Activated naive CD4-positive, alpha-beta T cell treated with anti-CD3 and anti-CD28 coated beads, Interleukin-2, amount 50 U/mL, for 72 hours (primary cell): Measurements from ENCODE around the gene FRMD5. TPM values are rescaled to one million over a fixed set of nuclear protein-coding genes. Genes with fewer than 3 reads are reported as not detected.
"Not testable (repeated sequence)": the region's sequence is repeated elsewhere in the genome, so short reads cannot be mapped to it uniquely, and the experiment has no call there.

Source experiments
- ATAC-seq, 2 donors: fragments of 150-1000 bp; cut with Tn5 transposase; 2 replicates each; pipeline ENCODE4 v1.10.0; 2021; ENCODE audit warnings: mild to moderate bottlenecking in 2 of 2, moderate library complexity in 2 of 2
- DNase-seq, 2 donors: peaks; one replicate each; pipeline ENCODE4 v3.0.0; 2021 to 2022; ENCODE audit warnings: low spot score in 2 of 2
- H3K27ac Mint-ChIP-seq, 2 donors: one replicate each; pipeline ENCODE4 v1.8.0; 2022; ENCODE audit warnings: mild to moderate bottlenecking in 2 of 2, mixed read lengths in 2 of 2
- H3K36me3 Mint-ChIP-seq, 2 donors: one replicate each; pipeline ENCODE4 v1.8.0; 2022; ENCODE audit warnings: mixed read lengths in 2 of 2
- H3K9me3 Mint-ChIP-seq, 2 donors: one replicate each; pipeline ENCODE4 v1.8.0; 2022; ENCODE audit warnings: mixed read lengths in 2 of 2
- total RNA-seq, 2 donors: library from RNA; stranded (reverse); gene quantifications; one replicate each; pipeline ENCODE4 v1.2.3, GENCODE V29; 2022

Gene FRMD5
- total RNA-seq = 1 to 10 TPM in 1 of 2 donors, under 1 TPM in 1; 0.93 to 2.8 TPM

DNA sequence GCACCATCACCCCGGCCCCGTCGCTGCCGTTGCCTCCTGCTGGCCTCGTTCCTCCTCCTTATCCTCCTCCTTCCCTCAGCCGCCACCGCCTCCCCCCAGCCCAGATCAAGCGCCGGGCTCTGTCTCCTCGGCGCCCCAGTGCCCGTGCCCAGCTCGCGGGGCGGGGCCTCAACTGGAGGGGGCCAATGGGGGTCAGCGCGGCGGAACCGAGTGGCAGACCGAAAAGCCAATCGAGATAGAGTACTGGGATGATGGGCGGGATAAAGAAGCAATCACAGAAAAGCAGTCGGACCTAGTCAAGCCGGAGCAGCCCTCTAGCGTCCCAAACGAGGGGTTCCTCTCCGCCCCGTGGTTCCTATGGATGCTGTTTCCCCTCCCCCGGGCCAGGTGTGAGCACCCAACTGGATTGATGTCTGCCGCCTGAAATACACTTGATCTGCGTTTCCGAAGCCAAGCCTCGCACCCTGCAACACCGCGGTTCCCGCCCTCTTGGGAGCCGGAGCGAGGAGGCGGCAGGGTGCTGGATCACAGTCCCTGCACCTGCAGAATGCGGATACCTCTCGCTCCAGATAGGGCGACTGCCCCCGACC is at the start of gene FRMD5:
TSS of gene FRMD5 (minus strand) at position 121 of the 590 bp plus-strand sequence.
- Mint-ChIP-seq H3K36me3 (no peaks in the 10 kb centered on the region), H3K27ac (no peak within 1 kb of the TSS), H3K9me3 (no peaks in the 10 kb centered on the region)
- ATAC-seq (peak; percentile 95), DNase-seq (peak; percentile 92 to 94)

DNA sequence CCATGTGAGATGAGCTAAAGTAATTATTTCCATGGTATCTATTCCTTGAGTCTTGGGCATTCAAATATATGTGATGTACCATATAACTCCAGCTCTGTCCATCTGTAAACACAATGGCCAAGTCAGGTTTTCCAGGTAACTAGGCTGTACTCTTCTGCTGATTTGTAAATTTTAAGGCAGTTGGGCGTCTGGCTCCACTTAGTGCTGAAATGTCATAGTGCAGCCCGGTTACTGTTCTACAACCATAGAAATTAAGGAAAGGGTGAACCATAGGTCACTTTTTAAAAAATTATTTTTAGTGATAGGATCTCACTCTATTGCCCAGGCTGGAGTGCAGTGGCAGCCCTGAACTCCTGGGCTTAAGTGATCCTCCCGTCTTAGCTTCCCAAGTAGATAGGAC is 48.8 kb upstream of the FRMD5 start:
- Mint-ChIP-seq H3K9me3 (no peaks in the 10 kb centered on the region), H3K27ac (no peak overlapping the region), H3K36me3 (no peaks in the 10 kb centered on the region)
- ATAC-seq (no peak), DNase-seq (no peak)

DNA sequence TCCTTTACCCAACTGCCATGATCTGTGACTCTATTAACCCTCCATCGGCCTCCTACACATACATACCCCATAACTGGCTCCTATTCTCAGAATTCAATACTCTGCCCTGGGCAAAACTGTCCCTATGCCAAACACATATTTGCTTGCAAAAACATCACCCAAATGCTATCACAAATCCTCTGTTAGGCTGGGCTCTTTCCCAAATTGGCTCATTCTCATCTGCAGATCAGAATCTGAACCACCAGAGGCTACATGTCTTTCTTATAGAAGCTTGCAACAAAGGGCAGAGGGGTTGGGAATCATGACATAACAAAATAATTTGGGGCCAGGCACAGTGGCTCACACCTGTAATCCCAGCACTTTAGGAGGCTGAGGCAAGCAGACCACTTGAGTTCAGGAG is 48.1 kb upstream of the FRMD5 start:
- DNase-seq (no peak), ATAC-seq (no peak)
- Mint-ChIP-seq H3K9me3 (no peaks in the 10 kb centered on the region), H3K27ac (no peak overlapping the region), H3K36me3 (no peaks in the 10 kb centered on the region)

DNA sequence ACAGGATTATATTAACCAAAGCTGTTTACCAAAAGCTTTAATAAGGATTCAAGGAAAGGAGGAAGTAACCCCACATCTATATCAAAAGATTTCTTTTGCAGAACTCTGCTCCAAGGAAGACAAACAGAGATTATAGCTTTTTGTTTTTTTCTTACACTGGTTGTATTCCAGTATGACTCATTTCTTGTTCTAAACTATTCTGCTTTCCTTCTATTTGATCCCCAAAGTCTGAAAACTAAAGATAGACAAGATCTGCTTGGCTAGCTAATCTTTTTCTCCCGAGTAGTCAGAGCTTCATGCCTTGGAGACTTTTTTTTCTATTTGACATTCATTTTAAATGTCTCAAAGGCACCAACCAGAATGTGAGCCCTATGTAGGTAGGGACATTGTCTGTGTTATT is 36.8 kb upstream of the FRMD5 start:
- H3K27ac Mint-ChIP-seq = no peak overlapping the region
- no peaks in the 10 kb centered on the region for H3K9me3 Mint-ChIP-seq
- DNase-seq (no peak), ATAC-seq (no peak)
- H3K36me3 Mint-ChIP-seq = no peaks in the 10 kb centered on the region

DNA sequence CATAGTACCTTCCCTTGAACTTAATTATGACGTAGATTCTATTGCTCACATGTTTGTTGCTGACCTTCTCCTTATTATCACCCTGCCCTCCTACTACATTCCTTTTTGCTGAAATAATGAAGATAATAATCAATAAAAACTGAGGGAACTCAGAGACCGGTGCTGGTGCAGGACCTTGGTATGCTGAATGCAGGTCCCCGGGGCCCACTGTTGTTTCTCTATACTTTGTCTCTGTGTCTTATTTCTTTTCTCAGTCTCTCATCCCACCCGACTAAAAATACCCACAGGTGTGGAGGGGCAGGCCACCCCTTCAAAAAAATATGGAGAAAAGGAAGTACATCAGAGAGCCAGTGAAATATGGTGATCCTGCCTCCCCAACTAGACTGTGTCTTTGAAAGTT is 34.2 kb upstream of the FRMD5 start:
- not testable (repeated sequence) for ATAC-seq, H3K27ac Mint-ChIP-seq, H3K36me3 Mint-ChIP-seq, DNase-seq, H3K9me3 Mint-ChIP-seq

DNA sequence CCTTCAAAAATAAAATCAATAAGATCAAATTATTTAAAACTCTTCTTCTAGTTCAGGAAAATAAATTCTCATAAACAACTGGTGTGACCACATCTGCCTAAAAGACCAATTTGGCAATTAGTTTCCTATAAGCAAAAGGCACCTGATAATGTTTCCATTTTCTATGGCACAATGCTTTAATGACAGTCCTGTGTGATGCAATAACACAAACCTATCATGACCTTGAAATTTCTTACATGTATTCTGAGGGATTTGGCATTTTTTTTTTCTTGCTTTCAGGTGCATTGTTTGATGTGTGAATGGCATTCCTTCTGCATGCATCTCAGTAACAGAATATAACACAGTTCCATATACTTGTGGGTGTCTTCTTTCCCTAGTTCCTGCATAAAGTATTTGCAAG is 32.5 kb upstream of the FRMD5 start:
- Mint-ChIP-seq H3K27ac (no peak overlapping the region), H3K9me3 (no peaks in the 10 kb centered on the region), H3K36me3 (no peaks in the 10 kb centered on the region)
- no peak for DNase-seq
- no peak for ATAC-seq

DNA sequence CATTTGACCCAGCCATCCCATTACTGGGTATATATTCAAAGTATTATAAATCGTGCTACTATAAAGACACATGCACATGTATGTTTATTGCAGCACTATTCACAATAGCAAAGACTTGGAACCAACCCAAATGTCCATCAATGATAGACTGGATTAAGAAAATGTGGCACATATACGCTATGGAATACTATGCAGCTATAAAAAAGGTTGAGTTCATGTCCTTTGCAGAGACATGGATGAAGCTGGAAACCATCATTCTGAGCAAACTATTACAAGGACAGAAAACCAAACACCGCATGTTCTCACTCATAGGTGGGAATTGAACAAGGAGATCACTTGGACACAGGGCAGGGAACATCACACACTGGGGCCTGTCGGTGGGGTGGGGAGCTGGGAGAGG is 31.9 kb upstream of the FRMD5 start:
- DNase-seq, H3K27ac Mint-ChIP-seq, H3K9me3 Mint-ChIP-seq, ATAC-seq, H3K36me3 Mint-ChIP-seq: not testable (repeated sequence)

DNA sequence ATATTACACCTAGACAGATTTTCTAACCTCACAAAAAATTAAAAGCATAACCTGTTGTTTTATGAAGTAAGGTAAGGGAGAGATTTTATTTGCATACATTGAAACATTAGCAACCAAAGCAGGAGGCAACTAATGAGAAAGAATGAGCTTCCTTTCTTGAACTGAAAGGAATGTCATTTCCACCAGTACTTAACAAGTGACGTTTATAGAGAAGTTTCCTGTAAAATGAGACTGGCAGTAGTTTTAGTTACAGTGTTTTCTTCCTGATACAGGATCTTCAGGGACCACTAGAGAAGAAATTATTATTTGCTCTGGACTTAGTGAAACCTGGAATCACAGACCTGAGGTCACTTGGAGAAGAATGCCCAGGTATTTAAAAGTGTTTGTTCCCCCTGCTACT is 27.4 kb upstream of the FRMD5 start:
- no peak for DNase-seq
- no peaks in the 10 kb centered on the region for H3K36me3 Mint-ChIP-seq
- no peak overlapping the region for H3K27ac Mint-ChIP-seq
- no peak for ATAC-seq
- H3K9me3 Mint-ChIP-seq = no peaks in the 10 kb centered on the region

DNA sequence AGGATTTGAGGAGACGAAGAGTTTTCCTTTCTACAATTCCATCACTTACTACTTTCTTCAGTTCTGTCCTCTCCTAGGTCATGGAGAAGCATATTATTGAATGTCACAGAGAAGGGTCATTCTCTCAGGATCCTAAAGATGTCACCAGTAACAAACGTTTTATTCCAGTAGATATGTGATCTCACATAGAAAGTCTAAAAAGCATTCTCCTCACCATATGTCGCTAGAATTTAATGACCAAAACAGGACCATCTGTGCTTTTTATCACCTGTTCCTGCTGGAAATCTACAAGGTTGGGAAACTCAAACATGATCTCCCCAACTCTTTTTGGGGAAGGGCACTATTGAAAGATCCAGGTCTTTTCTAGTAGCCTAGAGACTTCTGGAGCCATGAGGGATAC is 24.0 kb upstream of the FRMD5 start:
- no peaks in the 10 kb centered on the region for H3K36me3 Mint-ChIP-seq

DNA sequence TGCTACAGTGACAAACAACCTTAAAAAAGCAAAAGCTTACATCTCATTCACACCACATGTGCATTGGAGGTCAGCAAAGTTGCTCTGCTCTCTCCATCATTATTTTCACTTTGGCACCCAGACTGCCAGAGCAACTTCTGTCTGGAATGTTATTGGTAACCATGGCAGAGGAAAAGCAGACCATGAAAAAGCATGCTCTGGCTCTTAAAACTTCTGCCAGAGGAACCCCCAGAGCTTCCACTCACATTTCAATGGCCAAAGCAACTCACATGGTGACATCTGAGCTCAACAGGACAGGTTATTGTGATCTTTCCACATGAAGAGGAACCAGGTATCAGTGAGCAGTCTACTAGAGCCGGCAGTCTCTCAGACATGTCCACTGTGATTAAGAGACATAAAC is 21.9 kb upstream of the FRMD5 start:
- DNase-seq (no peak), ATAC-seq (no peak)
- Mint-ChIP-seq H3K36me3 (no peaks in the 10 kb centered on the region), H3K27ac (no peak overlapping the region), H3K9me3 (no peaks in the 10 kb centered on the region)

More for the DNA sequence above, 24.0 kb upstream of the FRMD5 start:
- DNase-seq (no peak), ATAC-seq (peak in 1 of 2 donors; percentile 13)
- Mint-ChIP-seq H3K27ac (no peak overlapping the region), H3K9me3 (no peaks in the 10 kb centered on the region)

DNA sequence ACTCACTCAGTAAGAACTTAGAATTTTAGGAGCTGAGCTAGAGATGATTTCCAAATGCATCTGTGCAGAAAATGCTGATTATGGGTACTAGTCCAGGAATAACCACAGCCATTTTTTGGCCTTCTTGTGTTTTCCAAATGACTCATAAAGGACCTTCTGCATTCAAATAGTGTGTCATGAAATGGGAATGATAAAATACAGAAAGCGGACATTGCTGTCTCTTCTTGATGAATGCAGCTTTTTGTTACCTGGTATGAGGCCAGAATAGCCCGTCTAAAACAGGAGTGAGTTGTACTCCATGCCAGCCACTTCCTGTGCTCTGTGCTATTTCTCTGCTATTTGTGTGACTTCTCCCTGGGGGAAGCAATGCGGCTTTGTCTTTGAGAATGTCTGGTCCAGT is 20.5 kb upstream of the FRMD5 start:
- DNase-seq (no peak), ATAC-seq (no peak)
- H3K36me3 Mint-ChIP-seq = no peaks in the 10 kb centered on the region
- no peak overlapping the region for H3K27ac Mint-ChIP-seq
- H3K9me3 Mint-ChIP-seq = no peaks in the 10 kb centered on the region

DNA sequence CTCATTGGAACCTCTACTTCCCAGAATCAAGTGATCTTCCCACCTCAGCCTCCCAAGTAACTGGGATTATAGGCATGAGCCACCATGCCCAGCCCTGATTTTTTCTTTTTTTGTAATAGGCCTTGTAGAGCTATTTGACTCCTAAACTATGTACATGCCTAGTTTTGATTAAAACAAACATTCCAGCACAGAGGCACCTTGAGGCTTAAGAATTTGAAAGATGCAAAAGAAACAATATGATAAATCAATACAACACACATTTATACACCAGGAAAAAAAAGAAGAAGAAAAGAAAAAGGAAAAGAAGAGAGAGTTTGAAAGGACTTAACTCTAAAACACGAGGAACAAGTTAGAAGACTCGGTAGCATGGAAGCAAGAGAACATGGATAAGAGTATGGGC is 13.9 kb upstream of the FRMD5 start:
- no peak overlapping the region for H3K27ac Mint-ChIP-seq
- no peak for DNase-seq
- ATAC-seq = no peak
- H3K36me3 Mint-ChIP-seq = no peaks in the 10 kb centered on the region
- H3K9me3 Mint-ChIP-seq = no peaks in the 10 kb centered on the region

DNA sequence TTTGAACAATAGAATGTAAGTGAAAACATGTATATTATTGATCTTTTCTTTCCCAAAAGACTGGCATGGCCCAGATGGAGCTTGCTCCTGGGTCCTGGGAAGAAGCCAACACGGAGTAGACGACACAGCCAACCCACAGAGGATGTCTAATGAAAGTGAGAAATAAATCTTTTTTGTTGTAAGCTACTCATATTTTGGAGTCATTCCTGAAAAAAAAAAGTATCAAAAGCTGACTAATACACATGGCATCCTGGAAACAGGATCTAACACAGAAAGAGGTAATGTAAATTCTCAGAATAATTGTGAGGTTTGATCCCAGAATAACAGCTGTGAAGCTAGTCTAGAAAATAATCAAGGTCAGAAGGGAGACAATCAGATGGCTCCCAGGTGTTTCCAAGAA is 12.6 kb upstream of the FRMD5 start:
- Mint-ChIP-seq H3K9me3 (no peaks in the 10 kb centered on the region), H3K27ac (no peak overlapping the region), H3K36me3 (no peaks in the 10 kb centered on the region)
- no peak for ATAC-seq
- no peak for DNase-seq

DNA sequence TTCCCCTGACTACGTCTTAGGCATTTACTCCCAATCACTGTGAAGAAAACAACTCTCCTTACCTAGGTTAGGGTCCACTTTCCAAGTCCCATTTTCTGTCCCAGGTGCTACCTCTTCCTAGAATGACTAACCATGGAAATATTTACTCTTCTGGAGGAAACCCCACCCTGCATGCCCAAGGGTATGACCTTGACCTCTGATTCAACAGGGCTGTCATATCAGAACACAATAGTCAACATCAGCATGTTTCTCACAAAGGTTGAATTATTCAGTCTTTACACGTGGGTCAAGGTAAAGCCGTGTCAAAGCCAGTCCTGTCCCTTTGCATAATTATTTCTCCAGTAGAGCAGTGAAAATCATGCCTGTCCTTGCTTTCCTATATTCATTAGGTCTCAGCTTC is 4.3 kb upstream of the FRMD5 start:
- no peak for ATAC-seq

DNA sequence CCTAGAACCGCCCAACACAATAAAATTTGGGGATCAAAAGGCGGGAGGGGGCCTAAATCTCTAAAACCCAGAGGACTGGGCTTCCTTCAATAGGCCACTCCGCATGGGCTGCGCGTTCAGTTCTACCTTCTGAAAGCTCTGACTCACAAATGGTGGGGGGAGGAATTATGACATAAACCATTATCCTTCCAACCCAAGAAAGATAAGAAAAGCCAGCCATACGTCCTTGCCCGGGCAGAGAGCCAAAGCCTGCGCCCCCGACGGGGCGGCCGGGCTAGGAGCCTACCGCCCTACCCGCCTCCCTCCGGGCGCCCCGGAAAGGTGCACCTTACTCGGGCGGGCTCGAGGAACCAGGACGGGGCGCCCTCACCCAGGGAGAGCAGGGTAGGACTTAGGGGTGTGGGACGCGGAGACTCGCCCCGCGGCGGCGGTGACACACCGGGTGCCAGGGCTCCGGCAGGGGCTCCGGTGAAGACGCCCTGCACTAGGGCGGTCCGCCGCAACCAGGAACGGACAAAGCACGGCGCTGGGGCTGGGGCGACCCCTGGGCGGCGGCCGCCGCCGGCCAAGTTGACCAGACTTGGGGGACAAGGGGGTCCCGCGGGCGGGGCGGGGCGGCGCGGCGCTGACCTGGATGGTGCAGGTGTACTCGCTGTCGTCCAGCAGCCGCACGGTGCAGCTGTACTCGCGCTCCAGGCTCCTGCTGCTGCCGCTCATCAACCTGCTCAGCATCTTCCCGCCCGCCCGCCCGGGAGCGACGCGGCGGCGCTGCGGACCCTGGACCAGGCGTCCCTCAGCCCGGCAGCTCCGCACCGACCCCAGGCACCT is 534 bp downstream of the FRMD5 start:
- no peaks in the 10 kb centered on the region for H3K9me3 Mint-ChIP-seq
- H3K27ac Mint-ChIP-seq = no peak overlapping the region
- ATAC-seq = peak; percentile 46 to 53
- H3K36me3 Mint-ChIP-seq = no peaks in the 10 kb centered on the region
- peak; percentile 51 to 60 for DNase-seq

More for the DNA sequence above, 4.3 kb upstream of the FRMD5 start:
- no peak for DNase-seq
- Mint-ChIP-seq H3K36me3 (no peaks in the 10 kb centered on the region), H3K9me3 (no peaks in the 10 kb centered on the region), H3K27ac (no peak overlapping the region)

DNA sequence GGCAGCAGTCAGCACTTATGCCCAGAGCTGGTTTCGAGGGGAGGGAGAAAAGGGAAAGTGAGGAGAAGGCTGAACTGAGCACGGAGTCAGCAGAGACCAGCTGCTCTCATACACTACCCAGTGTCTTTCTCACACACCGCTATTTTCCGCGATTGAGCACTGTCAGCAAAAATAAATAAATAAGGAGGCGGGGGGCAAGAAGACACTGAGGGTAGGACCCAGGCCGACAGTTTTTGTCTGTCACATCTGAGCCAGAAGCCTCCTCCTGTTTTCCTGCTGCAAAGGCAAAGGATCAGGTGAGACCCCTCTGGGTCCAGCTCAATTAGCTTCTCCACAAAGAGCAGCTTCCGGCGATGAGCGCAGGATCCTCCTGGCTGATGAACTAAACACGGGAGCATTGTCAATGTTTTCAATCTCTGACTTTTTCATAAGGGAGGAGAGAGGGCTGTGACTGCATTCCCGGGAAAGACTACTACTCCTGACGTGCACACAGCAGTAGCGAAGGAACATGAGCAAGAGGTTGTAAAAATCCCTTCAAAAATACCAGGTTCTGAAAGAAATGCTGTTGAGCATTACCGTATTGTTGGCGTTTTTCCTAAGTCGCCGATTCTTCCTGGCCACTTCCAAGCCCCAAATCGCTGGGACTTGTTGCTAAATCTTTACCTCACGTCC is 1.3 kb downstream of the FRMD5 start:
- no peak for ATAC-seq
- H3K36me3 Mint-ChIP-seq = no peaks in the 10 kb centered on the region
- DNase-seq = peak in 1 of 2 donors; percentile 3
- H3K27ac Mint-ChIP-seq = no peak overlapping the region
- no peaks in the 10 kb centered on the region for H3K9me3 Mint-ChIP-seq

DNA sequence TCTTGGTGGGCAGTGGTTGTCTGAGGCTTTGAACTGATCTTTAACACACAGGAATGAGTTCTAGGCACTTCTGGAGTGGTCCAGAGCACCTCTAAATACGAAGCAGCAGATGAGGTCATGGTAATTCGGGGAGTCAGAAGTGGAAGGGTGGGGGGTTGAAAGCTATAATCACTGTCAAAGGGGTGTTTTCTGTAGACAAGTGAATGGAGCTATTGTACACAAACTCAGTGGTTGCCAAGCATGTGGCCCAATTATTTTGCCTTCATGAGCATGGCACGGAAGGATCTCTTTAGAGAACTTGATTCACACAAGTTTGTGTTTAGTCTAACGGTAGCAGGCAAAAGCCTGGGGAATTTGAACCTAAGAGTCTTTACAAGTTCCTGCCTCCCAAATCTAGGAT is 6.3 kb downstream of the FRMD5 start:
- Mint-ChIP-seq H3K9me3 (no peaks in the 10 kb centered on the region), H3K27ac (no peak overlapping the region), H3K36me3 (no peaks in the 10 kb centered on the region)
- ATAC-seq = no peak
- no peak for DNase-seq

DNA sequence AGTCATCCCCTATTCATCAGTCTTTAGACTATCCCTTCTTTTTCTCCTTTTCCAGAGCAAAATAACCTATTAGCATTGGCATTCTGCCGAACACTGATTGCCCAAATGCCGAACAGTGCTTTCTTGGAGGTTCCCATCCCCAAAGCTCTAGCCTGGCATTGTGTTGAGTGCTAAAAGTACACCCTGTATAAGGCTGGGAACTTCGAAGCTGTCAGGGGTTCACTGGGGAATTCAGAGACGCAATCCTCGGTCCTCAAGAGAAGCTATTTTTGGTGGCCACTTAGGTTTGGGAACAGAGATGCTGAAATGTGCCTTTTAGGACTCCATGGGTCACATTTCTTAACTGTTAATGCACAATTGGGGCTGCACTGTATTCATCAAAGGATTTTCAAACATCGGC is 8.4 kb downstream of the FRMD5 start:
- no peaks in the 10 kb centered on the region for H3K9me3 Mint-ChIP-seq
- H3K36me3 Mint-ChIP-seq = no peaks in the 10 kb centered on the region
- ATAC-seq (no peak), DNase-seq (no peak)
- no peak overlapping the region for H3K27ac Mint-ChIP-seq
